HG03469 (cell line): ENCODE measurements around the gene GORAB.

ENCODE experiments used
- ATAC-seq: cut with Tn5 transposase; IDR thresholded peaks from one replicate; pipeline ENCODE4 v1.9.1; 2021; ENCODE audit warnings: mild to moderate bottlenecking, moderate library complexity, moderate number of reproducible peaks; ENCODE audit not compliant: unreplicated experiment

GORAB gene

DNA sequence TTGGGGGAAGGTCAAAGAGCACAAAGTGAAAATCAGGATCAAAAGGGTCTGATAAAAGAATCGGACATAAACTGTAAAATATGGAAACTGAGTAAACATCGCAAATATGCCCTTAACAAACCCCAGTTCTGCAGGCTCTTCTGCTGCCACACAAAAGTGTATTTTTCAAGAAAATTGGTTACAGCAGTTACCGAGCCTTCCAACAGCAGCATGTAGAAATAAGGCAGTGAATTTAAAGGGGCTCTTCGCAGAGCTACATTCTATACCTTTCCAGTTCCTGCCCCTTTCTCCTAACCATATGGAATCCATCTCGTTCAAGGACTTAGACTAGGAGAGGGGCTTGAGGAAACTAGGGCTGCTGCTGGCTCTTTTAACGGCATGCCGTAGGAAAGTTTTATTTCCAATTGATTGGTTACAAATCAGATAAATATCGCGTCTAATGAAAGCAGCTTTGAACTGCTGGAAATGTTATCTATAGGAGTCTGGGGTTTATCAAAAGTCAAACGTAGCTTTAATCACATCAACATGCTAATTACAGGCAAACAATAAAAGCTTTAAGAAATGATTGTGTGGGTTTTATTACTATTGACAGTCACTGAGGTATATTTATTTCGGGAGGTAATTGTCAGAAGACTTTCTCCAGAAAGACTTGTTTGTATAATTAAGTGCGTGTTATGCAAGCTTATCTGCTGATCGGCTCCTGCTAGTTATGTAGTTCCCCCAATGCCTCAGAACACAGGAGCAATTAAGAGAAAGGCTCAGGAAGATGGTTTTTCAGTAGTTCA is 59.1 kb downstream of the GORAB start:
- ATAC-seq: no peak

DNA sequence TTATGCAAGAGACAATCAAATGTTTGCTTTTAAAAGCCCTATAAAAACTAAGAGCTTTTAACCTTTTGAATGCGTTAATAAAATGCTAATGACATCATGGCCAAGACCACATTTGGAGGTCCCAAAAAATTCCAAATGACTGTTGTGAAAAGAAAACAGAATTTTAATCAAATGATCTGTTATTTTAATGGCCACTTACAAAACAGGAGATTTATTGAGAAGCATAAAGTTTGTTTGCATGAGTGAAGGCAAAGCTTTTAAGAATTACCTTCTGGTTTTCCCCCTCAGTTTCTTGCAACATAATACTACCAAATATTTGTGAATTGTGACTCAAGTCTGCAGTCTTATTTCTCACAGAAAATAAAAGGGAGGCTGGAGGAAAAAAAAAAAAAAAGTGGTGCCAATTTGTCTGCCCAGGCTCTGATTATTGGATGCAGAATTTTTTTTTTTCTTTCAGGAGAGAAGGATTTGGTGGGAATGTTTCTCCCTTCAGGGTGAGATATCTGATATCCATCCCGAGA is 60.7 kb downstream of the GORAB start:
- no peak for ATAC-seq

DNA sequence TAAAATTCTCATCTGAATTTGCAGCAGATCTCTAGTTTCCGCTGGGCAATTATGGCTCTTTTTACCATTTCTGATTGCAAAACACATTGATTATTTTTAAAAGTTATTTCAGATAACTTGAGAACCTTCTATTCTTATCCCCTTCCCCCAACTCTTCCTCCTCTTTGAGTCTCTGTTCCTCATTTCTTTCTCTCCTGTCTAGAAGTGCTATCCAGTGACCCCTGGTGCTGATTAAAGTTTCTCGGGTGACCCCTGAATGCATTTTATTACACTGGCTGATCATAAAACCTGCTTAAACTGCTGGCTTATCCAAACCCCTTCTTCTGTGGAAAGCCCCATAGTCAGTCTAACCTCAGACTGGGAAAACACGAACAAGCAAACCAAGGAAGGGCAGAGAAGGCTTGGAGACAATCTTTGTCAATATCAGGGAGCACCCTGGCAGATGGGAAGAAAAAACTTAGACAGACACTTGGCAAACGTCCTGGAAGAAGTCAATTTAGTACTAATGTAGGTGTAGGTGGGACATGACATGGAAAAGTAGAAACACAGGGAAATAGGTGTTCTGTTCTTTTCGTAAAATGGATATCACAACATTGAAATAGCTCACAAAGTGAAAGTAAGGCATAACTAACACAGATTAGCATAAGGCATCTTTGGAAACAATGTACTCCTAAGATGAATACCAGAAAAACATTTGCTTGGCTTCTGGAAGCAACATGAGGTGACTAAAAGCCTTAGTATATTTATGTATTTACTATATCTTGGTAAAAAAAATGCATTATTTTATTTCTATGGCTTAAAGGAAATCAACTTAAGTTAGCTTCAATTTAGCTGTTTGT is 61.4 kb downstream of the GORAB start:
- no peak for ATAC-seq

DNA sequence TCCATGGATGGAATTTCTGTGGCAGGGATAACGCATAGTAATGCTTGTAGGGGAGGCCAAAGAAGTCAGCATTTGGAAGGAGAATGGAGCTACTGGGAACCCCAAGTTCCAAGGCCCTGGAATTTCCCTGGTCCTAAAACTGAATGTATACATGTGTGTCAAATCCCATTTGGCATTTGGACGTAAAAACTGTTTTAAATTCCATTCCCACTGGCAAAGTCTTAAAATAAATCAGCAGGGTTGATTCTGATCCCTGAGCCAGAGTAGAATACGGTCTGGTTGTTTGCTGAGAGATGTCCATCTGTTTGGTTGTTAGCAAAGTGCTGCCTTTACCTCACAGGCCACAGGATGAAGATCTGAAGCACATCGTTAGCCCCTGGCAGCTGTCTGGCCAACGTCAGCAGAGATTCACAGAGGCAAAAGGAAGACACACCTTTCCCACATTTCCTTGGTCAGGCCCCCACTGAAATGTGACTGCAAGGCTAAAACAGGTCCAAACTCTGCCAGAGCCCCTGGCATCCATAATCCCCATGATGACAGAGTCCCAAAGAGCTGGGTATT is 62.2 kb downstream of the GORAB start:
- ATAC-seq: no peak

DNA sequence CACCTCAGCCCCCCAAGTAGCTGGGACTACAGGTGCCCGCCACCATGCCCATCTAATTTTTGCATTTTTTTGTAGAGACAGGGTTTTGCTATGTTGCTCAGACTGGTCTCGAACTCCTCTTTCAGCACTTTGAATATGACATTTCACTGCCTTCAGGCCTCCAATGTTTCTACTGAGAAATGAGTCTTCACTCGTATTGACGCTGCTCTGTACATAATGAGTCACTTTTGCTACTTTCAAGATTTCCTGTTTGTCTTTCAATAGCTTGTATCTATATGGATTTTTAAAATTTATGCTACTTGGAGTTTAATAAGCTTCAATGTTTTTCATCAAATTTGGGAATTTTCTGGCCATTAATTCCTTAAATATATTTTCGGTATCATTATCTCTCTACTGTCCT is 64.7 kb downstream of the GORAB start:
- ATAC-seq: no peak

DNA sequence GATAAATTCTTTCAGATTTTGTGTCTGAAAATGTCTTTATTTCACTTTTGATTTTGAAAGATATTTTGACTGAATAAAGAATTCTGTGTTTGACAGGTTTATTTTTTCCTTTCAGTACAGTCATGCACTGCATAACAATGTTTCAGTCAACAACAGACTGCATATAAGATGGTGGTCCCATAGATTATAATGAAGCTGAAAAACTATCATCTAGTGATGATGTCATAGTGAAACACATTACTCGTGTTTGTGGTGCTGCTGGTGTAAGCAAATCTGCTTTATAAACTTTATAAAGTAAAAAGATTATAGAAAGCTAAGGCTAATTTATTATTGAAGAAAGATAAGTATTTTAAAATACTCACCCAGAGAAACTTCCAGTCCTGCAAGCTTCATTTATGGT is 66.7 kb downstream of the GORAB start:
- no peak for ATAC-seq

GRCh38 chr1:170599033-170599432 is 67.1 kb downstream of the GORAB start:
- ATAC-seq: no peak

DNA sequence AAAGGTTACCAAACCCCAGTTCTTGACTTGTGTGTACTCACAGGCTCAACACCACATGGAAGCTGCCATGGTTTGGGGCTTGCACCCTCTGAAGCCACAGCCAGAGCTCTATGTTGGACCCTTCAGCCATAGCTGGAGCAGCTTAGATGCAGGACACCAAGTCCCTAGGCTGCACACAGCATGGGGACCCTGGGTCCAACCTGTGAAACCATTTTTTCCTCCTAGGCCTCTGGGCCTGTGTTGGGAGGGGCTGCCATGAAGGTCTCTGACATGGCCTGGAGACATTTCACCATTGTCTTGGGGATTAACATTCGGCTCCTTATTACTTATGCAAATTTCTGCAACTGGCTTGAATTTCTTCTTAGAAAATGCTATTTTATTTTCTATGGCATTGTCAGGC is 69.9 kb downstream of the GORAB start:
- no peak for ATAC-seq
